A673 (cell line): ENCODE data around the gene C13orf42.

Experiments used
- CTCF ChIP-seq: fragments of 300-800, 200-600 bp; sonication (generic); conservative IDR thresholded peaks from 2 replicates; pipeline ENCODE4 v1.5.1; 2017; ENCODE audit warnings: low read depth, mild to moderate bottlenecking, antibody characterized with exemption, low read length, moderate library complexity, mixed read lengths
- EZH2 ChIP-seq: fragments of 200-600 bp; sonication (generic); IDR thresholded peaks from 2 replicates; pipeline ENCODE4 v1.6.1; 2017; ENCODE audit warnings: borderline replicate concordance, low read depth, mild to moderate bottlenecking, mixed read lengths, antibody characterized with exemption, low read length; ENCODE audit not compliant: poor library complexity, severe bottlenecking

DNA sequence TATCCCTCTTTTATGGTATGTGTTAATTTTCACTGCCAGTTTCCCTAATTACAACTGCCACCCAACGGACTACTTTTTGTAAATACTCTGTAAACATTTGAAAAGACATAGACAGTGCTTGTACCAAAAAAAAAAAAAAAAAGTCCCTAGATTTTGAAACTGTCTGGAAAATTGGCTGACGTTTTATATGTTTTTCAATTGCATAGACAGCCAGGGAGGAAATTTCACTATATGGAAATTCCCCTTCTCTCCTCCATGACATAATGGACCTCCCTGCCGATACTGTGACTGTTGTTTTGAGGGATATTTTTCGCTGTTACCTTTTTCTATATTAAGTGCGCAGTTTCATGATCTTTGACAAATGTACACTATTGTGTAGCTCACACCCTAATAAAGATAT, 43.4 kb downstream of the C13orf42 start:
- TF ChIP-seq EZH2 = no peak
- TF ChIP-seq CTCF = no peak
